HG02981 (cell line): ENCODE data around the gene CCDC149.
A peak's percentile ranks its signal among the peaks of the same experiment; 100 is the strongest.

Experiments
- ATAC-seq: cut with Tn5 transposase; IDR thresholded peaks from one replicate; pipeline ENCODE4 v1.9.1; 2021; ENCODE audit warnings: mild to moderate bottlenecking, moderate library complexity; ENCODE audit not compliant: unreplicated experiment

Gene CCDC149

GRCh38 chr4:24778464-24779225 is 134.2 kb downstream of the CCDC149 start:
- no peak for ATAC-seq

DNA sequence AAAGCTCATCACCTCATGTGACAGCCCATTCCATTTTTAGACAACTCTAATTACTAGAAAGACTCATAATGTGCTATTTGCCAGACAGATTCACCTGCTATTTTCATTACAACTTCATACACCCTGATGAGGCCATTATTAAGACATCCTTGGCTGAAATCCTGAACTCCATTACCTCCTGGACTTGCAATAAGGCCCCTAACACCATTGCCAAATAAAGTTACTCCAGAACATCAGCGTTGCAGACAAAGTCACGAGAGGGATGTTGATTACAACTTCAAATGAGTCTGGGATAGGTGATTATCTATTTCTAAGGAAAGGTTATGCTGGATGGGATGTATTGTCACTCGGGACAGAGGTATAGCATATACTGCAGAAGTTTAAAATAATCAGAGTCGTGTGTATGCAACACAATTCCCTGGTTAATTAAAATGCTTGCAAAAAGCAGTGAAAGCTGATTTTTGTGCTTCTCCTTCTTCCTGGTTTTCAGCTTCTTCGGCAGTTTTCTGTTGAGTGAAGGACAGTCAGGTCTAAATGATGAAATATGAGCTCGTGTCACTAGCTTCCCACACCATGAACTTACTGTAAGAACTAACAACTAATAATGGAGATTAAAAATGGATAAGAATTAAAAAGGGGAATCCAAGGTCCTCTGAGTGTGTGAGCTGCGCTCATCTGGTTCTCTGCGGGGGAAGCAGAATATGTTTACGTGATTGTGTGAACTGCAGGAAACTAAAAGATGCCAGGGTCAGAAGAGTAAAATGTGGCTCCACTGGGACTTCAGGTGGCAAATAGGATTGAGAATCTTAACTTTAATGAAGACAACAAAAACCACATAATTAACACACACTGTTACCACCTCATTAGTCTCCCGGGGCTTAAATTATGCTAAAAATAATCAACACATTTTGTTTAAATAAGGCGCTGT is 135.0 kb downstream of the CCDC149 start:
- no peak for ATAC-seq

DNA sequence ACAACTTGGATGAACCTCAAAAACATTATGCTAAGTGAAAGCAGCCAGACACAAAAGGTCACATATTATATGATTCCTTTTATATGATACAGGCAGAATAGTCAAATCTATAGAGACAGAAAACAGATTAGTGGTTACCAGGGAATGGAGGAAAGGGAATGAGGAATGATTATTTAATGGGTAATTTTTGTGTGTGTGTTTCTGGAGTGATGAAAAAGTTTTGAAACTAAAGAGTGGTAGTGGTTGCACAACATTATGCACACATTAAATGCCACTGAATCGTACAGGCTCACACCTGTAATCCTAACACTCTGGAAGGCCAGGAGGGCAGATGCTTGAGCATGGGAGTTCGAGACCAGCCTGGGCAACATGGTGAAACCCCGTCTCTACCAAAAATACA is 137.1 kb downstream of the CCDC149 start:
- no peak for ATAC-seq

DNA sequence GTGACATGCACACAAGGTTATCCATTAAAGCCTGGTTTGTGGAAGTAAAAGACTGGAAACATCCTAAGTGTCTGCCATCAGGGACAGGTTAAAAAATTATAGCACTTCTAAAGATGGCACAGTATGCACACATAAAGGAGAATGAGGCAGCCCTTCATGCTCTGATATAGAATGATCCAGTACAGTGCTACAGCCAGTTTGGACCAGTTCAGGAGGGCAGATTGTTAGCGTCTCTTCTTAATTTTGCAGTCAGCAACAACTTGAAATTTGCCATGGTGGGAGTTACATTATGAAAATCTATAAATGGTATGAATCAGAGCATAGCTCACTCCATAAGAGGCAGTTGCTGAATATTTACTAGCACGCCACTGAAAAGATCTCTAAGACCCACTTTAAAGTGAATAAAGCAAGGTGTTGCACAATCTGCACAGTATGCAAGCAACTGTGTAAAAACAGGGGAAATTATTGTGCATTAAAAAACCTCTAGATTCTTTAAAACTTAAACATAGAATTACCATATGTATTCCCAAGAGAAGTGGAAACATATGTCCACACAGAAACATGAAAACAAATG is 137.7 kb downstream of the CCDC149 start:
- no peak for ATAC-seq

DNA sequence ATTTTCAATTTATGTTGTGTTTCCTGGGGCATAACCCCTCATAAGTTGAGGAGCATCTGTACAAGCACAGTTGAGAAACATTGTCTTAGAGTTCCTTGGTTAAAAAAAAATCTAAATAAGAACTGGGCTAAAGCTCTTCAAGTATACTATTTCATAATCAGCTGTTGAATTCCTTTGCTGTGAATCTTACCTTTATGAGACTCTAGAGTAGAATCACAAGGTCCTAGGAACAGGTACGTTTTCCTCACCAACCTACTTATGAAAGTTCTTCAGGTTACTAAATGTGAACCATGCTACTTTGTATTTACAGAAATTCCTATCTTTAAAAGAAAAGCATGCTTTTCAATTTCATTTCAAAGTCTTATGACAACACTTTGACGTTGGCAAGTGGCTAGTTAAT is 138.4 kb downstream of the CCDC149 start:
- ATAC-seq, result no peak

GRCh38 chr4:24772952-24773351 is 139.9 kb downstream of the CCDC149 start:
- ATAC-seq, result no peak

DNA sequence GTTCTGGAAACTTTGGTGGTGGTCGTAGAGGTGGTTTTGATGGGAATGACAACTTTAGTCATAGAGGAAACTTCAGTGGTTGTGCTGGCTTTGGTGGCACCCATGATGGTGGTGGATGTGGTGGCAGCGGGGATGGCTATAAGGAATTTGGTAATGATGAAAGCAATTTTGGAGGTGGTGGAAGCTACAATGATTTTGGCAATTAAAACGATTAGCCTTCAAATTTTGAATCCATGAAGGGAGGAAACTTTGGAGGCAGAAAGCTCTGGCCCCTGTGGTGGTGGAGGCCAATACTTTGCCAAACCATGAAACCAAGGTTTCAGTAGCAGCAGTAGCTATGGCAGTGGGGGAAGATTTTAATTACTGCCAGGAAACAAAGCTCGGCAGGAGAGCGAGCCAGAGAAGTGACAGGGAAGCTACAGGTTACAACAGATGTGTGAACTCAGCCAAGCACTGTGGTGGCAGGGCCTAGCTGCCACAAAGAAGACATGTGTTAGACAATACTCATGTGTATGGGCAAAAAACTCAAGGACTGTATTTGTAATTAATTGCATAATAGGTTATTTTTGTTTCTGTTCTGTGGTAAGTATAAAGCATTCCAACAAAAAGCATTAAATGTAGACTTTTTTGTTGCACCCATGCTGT is 140.7 kb downstream of the CCDC149 start:
- no peak for ATAC-seq

DNA sequence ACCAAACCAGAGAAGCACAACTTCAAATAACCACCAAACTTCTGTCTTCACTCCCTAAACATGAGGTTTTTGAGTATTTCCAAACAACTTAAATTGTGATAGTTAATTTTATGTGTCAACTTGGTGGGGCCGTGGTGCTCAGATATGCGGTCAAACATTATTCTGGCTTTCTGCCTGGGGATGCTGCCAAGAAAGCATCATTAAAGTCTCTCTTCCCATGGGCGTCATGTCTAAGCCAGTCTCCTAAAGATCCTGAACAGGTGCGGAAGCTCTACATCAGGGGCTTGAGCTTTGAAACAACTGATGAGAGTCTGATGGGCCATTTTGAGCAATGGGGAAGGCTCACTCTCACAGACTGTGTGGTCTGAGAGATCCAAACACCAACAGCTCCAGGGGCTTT is 141.6 kb downstream of the CCDC149 start:
- no peak for ATAC-seq

GRCh38 chr4:24770667-24771066 is 142.2 kb downstream of the CCDC149 start:
- no peak for ATAC-seq

- ATAC-seq, result peak; percentile 69
These were observed 142.7 kb downstream of the CCDC149 start for GRCh38 chr4:24770032-24770584.

DNA sequence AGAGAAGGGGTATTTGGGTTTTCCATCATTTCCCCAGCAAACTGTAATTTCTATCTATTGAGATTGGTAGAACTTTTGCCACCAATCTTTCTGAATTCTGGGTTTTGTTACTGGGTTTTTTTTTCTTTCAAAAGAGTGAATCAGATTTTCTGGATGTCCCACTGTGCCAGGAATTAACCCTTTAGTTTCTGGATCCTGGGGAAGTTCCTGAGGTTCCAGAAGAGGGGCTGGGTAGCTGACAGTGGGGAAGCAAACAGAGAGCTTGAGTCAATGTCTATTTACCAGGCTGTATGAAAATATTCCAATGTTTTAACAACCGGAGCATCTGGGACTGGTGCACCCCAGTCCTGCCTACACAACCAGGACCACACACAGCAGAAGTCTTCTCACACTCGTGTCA is 143.3 kb downstream of the CCDC149 start:
- no peak for ATAC-seq

- peak; percentile 63 for ATAC-seq
These were observed 144.2 kb downstream of the CCDC149 start for GRCh38 chr4:24768604-24769003.

- no peak for ATAC-seq
These were observed 144.8 kb downstream of the CCDC149 start for GRCh38 chr4:24768006-24768405.

GRCh38 chr4:24765376-24765988 is 147.4 kb downstream of the CCDC149 start:
- no peak for ATAC-seq

DNA sequence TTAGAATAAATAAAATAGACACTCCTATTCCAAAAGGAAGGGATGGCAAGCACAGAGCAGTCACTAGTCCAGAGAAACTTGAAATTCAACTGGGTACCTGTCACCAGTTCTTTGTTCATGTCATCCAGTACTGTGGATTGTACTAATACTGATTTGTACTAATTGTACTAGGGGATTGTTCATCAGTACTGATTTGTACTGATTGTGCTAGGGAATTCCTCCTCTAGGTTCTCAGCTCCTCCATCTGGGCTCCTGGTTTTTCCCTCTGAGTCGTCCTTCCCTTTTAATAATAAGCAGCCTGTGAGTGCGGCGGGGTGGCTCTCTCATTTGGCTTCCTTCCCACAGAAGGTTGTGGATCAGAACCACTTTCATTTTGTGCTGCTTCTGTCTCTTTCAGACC is 148.5 kb downstream of the CCDC149 start:
- ATAC-seq, result no peak

GRCh38 chr4:24763631-24764297 is 149.1 kb downstream of the CCDC149 start:
- no peak for ATAC-seq
